NB4 (cell line): ENCODE data around the gene ATRNL1.
"Not testable (repeated sequence)": the region's sequence is repeated elsewhere in the genome, so short reads cannot be mapped to it uniquely, and the experiment has no call there.

Source experiments
- DNase-seq: peaks from one replicate; pipeline ENCODE4 v3.0.0; 2010; ENCODE audit warnings: low read depth
- H3K4me3 ChIP-seq: one replicate; pipeline ENCODE4 v1.5.1; 2011; ENCODE audit warnings: mild to moderate bottlenecking, low read depth, low read length, moderate library complexity
- CTCF ChIP-seq: IDR thresholded peaks from one replicate; pipeline ENCODE4 v1.5.1; 2012; ENCODE audit warnings: low read depth, low read length
- MYC ChIP-seq: IDR thresholded peaks from 2 replicates; pipeline ENCODE4 v1.6.1; 2011; ENCODE audit warnings: low read depth, low read length
- POLR2A ChIP-seq: IDR thresholded peaks from 2 replicates; pipeline ENCODE4 v1.6.1; 2011; ENCODE audit warnings: mild to moderate bottlenecking; ENCODE audit not compliant: insufficient read length; ENCODE audit errors: extremely low read depth
- TF ChIP-seq, protein P1 (sequence below): IDR thresholded peaks from 2 replicates; pipeline ENCODE4 v1.6.1; 2011; ENCODE audit warnings: low read depth, low read length

ATRNL1 gene

GRCh38 chr10:115745943-115746342 is 652.8 kb downstream of the ATRNL1 start:
- TF ChIP-seq, protein P1, sequence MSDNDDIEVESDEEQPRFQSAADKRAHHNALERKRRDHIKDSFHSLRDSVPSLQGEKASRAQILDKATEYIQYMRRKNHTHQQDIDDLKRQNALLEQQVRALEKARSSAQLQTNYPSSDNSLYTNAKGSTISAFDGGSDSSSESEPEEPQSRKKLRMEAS, result no peak
- no peak for TF ChIP-seq POLR2A
- TF ChIP-seq MYC, result no peak
- no peak for TF ChIP-seq CTCF
- DNase-seq, result no peak
- H3K4me3 ChIP-seq, result no peak overlapping the region

DNA sequence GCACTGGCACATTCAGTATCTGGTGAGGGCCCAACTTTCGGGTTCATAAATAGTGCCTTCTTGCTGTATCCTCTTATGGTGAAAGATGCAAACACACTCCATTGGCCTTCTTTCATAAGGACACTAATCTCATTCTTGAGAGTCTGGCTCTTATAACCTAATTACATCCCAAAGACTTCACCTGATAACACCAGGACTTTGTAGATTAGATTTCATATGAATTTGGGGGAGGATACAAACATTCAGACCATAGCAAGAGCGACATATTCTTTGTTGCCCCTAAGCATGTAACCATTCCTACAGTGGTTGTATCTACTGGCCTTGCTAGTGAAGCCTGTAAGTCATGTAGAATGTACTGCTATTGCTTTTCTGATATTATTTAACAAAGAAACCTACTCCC is 654.6 kb downstream of the ATRNL1 start:
- no peak overlapping the region for H3K4me3 ChIP-seq
- no peak for DNase-seq

GRCh38 chr10:115758488-115758887 is 665.3 kb downstream of the ATRNL1 start:
- H3K4me3 ChIP-seq, DNase-seq: not testable (repeated sequence)

More for the DNA sequence above, 654.6 kb downstream of the ATRNL1 start:
- TF ChIP-seq, protein P1, result no peak
- TF ChIP-seq MYC (no peak), POLR2A (no peak), CTCF (no peak)

DNA sequence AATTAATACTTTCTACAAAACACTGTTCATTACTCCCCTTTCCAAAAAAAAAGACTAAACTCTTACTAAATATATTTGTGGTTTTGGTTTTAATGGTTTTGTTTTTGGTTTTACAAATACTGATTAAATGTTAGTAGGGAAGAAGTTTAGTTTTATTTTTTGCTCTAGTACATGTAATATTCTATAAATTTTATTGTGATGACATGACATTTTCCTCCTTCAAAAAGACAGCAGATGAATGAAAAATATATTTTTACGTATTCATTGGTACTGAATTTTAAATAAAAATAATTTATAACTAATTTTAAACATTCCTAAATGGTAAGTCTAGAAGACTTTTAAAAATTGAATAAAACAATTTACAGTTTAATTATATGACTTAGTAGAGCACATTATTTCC is 667.0 kb downstream of the ATRNL1 start:
- no peak overlapping the region for H3K4me3 ChIP-seq
- DNase-seq, result no peak
- TF ChIP-seq CTCF (no peak), MYC (no peak), POLR2A (no peak)
- TF ChIP-seq, protein P1, result no peak

DNA sequence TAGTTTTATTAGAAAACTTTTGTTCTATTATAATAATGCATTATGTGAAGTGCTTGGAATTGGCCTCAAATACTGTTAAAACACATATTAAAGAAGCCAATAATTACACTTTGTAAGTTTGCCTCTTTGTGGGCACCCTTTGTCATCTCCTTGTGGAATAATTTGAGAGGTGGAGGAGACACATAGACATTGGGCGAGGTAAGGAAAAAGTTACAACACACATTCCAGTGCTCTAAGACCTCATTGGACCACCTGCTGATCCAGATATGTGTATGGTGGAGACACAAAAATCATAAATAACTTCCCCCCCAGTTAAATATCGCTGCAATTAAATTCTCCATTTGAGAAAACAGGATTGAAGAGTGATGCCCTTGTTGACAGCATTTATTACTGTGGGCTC is 668.0 kb downstream of the ATRNL1 start:
- DNase-seq, result no peak
- H3K4me3 ChIP-seq, result no peak overlapping the region
- TF ChIP-seq POLR2A, result no peak
- no peak for TF ChIP-seq MYC
- TF ChIP-seq, protein P1, result no peak
- TF ChIP-seq CTCF, result no peak

GRCh38 chr10:115762029-115762428 is 668.9 kb downstream of the ATRNL1 start:
- no peak overlapping the region for H3K4me3 ChIP-seq
- TF ChIP-seq, protein P1, result no peak
- TF ChIP-seq POLR2A (no peak), MYC (no peak)
- DNase-seq, result no peak

GRCh38 chr10:115771755-115772154 is 678.6 kb downstream of the ATRNL1 start:
- no peak for DNase-seq
- TF ChIP-seq CTCF (no peak), POLR2A (no peak), MYC (no peak)
- TF ChIP-seq, protein P1, result no peak
- H3K4me3 ChIP-seq, result no peak overlapping the region
